C4-2B (cell line): Measurements from ENCODE around the gene NOS1.
"Not testable (repeated sequence)": the region's sequence is repeated elsewhere in the genome, so short reads cannot be mapped to it uniquely, and the experiment has no call there.

ENCODE experiments used
- ZFX ChIP-seq: fragments of 450-650 bp; IDR thresholded peaks from 2 replicates; pipeline ENCODE4 v1.6.1; 2017
- TF ChIP-seq, protein P1 (sequence below): fragments of 450-650 bp; conservative IDR thresholded peaks from 2 replicates; pipeline ENCODE4 v1.5.1; 2017; ENCODE audit warnings: mild to moderate bottlenecking

DNA sequence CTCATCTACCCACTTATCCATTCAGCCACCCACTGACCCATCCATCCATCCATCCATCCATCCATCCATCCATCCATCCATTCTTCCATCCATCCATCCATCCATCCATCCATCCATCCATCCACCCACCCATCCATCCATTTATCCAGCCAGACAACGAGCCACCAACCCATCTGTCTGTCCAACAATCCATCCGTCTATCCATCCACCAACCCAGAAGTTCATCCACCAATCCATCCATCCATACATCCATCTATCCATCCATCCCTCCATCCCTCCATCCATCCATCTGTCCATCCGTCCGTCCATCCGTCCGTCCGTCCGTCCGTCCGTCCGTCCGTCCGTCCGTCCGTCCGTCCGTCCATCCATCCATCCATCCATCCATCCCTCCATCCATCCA, 8.6 kb upstream of the NOS1 start:
- TF ChIP-seq, protein P1, sequence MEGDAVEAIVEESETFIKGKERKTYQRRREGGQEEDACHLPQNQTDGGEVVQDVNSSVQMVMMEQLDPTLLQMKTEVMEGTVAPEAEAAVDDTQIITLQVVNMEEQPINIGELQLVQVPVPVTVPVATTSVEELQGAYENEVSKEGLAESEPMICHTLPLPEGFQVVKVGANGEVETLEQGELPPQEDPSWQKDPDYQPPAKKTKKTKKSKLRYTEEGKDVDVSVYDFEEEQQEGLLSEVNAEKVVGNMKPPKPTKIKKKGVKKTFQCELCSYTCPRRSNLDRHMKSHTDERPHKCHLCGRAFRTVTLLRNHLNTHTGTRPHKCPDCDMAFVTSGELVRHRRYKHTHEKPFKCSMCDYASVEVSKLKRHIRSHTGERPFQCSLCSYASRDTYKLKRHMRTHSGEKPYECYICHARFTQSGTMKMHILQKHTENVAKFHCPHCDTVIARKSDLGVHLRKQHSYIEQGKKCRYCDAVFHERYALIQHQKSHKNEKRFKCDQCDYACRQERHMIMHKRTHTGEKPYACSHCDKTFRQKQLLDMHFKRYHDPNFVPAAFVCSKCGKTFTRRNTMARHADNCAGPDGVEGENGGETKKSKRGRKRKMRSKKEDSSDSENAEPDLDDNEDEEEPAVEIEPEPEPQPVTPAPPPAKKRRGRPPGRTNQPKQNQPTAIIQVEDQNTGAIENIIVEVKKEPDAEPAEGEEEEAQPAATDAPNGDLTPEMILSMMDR: not testable (repeated sequence)
- not testable (repeated sequence) for TF ChIP-seq ZFX
